HL-60 (cell line): Measurements from ENCODE around the gene CCNK.

Source experiments
- CTCF ChIP-seq: IDR thresholded peaks from one replicate; pipeline ENCODE4 v1.5.1; 2011; ENCODE audit warnings: low read length, control low read depth, inconsistent platforms; ENCODE audit not compliant: insufficient read depth
- POLR2AphosphoS5 ChIP-seq: IDR thresholded peaks from 2 replicates; pipeline ENCODE4 v1.6.1; 2012; ENCODE audit warnings: low read depth
- REST ChIP-seq: IDR thresholded peaks from 2 replicates; pipeline ENCODE4 v1.6.1; 2012; ENCODE audit warnings: low read depth; ENCODE audit not compliant: insufficient replicate concordance

GRCh38 chr14:99521176-99522024 is 40.2 kb downstream of the CCNK start:
- TF ChIP-seq CTCF (no peak), REST (no peak), POLR2AphosphoS5 (no peak)
